NCI-H1694 (cell line): ENCODE measurements around the gene ADARB2.

ENCODE experiments used
- DNase-seq: peaks from one replicate; lab custom pipeline; 2025; lab: John Stamatoyannopoulos, UW

Gene ADARB2

DNA sequence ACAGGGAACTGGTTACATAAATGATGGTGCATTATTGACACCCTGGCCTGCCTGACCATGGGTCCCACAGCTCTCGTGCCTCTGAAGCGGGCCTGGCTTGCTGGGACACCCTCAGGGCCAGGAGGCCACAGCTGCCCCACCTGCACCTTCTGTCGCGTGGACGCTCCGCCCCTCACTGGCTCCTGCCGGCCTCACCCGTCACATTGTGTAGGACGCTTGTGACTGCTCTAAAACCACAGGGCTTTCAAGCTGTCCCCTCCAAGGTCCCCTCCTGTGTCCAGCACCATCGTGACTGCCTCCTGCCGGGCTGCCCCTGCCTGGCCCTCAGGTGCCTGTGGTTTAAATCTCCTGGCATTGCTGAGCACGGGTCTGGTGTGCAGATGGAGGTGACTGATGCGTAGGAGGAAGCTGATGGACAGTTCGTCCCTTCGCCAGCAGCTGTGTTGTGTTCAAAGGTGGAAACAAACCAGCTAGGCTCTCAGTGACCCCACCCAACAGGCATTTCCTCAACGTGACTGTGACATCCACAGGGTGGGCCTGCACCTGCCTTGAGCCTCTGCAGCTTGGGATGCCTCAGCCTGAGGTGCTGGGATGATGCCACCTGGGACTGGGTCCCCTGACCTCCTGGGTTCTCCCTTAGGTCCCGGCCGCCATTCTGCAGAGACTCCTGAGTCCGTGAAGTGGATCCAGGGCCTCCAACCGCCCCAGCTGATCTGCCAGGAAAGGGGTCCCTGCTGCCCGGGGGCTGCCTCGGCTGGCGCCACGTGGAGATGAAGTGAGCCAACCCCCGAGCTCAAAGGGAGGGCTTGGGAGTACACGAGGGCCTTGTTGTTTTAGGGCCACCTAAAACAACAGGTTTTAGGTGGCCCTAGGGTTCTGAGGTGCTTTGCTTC is 532.6 kb downstream of the ADARB2 start:
- DNase-seq, result no peak

DNA sequence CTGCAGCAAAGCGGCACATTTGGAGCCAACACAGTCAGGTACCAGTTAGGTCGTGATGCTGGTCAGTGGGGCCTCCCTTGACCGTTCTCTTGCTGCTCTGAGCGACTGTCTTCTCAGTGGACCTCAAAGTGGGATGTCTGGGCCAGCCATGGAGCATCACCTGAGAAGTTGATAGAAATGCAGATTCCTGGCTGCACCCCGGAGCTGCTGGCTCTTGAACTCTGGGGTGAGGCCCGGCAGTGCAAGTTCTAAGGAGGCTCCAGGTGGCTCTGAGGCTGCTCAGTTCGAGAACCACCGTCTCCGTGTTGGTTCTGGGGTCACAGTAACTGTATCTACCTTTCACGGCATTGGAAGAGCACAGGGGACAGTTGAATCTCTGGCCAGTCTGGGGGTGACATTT is 533.6 kb downstream of the ADARB2 start:
- DNase-seq, result no peak

DNA sequence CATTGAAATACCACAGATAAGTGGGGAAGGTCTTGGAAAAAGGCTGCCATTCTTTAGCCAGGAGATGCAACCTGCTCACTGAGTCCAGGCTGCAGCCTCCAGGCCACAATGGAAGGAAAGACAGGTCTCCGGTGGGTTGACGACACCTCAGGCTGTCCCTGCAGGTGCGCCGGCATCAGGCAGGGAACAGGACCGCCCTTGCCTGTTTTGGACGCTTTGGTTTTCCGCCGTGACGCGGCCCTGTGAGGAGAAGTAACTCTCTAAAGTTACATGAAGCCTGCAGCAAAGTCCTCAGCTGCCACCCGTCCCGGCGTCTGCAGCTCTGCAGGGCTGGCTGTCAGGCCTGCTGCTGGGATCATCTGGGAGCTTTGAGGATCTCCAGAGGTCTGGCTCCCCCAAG is 534.1 kb downstream of the ADARB2 start:
- no peak for DNase-seq

- DNase-seq, result no peak
Observed at GRCh38 chr10:1202343-1202742, 535.0 kb downstream of the ADARB2 start.

DNA sequence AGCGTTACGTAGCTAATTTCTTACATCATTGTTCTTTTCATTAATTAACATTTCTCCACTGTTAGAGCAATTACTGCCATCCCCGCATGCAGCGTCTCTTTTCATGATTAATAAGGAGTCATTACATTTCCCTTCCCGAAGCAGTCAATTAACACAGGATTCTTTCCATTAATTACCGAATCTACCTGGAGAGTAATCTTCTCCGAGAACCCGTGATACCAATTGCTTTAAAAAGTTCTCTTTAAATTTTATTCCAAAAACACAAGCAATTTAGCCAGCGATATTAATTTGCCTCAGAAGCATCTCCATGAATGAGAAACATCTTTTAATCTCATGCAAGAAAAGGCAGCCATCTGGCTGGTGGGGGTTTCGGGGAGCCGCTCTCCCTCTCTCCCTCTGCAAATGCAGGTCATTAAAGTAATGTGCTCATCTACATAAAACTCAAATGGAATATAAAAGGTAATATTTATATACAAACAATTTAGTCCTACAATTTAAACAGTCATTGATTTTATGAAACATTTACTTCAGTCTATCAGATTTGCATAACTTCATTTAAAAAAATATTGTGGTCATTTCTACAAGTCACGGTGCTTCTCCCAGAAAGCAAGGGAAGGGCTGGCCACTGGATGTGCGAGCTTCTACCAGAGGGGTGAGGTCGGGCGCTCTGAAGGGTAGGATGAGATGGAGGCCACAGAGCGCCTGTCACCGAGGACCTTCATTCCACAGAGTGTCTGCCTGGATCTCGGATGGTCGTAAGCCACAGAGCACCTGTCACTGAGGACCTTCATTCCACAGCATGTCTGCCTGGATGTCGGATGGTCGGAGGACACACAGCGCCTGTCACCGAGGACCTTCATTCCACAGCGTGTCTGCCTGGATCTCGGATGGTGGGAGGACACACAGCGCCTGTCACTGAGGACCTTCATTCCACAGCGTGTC is 536.2 kb downstream of the ADARB2 start:
- DNase-seq, result no peak

- no peak for DNase-seq
Observed at GRCh38 chr10:1199897-1200721, 537.2 kb downstream of the ADARB2 start.

DNA sequence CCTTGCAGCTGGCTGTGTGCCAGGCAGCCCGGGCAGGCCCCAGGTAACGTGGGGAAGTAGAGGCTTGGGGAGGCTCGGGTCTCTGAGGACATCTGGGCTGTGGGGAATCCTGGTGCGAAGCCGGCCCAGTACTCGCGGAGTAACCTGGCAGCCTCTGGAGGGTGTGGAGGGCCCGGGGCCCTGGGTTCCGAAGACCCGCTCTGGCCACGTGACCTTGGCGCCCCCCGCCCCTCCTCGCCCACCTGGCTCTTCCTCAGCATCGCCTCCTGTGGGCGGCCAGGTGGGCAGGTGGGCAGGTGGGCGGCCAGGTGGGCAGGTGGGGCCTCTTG is 538.0 kb downstream of the ADARB2 start:
- DNase-seq, result no peak

DNA sequence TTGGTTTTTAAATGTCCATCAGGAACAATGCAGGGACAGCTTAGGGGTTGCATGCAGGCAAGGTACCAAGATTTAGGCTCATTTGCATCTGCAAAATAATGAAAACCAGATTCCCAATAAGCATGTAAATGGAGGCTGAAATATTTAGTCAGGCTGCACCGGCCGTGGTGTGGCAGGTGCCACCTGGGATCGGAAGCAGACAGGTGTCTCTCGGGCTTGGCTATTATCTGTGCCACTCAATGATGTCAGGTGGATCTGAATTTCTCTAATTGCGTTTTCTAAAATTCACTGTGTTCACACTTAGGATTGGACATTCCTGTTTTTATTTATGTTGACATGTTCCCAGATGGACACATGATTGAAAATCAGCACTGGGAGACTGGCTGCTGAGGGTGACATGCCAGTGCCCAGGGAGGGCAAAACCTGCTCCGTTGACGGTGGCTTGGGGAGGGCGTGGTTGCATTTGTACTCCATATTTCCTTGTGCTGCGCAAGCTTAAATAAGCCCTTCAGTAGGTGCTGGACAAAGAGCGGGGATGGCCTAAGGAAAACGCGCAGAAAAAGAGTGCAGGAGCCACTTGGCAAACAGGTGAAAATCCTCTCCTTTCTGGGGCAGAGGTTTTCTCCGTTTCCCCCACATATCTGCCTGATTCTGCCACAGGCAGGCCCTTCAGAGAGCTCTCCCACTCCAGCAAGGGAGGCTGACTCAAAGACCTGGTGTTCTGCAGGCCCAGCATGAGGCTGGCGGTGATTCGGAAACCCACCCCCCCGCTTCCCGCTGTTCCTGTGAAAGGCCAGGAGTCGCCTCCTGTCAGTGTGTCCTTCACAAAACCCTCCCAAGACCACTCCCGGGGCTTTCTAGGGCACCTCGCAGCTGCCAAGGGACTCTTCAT is 538.6 kb downstream of the ADARB2 start:
- no peak for DNase-seq

GRCh38 chr10:1197384-1197783 is 539.9 kb downstream of the ADARB2 start:
- DNase-seq, result no peak

DNA sequence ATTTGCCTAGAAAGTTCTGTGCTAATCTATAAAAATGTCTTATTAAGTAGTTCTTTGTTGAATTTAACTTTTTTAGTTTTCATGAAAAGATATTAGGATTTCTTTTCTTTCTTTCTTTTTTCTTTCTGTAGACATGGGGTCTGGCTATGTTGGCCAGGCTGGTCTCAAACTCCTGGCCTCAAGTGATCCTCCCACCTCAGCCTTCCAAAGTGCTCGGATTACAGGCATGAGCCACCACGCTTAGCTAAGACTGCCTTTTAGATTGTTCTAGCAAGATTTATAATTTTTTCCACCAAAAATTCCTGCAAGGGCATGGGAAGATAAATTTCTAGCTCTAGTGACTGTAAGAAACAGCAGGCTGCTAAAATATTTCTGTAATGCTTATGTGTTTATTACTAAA is 540.7 kb downstream of the ADARB2 start:
- DNase-seq, result no peak

DNA sequence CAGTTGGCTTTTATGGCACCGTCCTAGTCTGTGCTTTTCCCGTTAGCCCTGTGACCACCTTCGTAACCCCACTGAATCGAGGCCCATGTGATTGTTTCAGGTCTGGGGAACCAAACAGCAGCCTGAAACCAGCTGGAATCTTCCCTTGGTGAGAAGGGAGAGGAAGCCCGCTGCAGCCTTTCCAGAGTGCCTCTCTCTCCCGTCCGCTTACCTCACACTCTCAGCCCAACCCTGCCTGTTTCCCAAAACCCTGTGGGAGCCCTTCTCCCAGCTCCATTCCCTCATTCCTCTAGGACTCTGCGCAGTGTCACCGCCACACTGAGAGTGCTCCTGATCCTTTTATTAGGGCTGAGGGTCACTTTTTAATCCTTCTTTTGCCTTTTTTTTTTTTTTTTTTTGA is 541.5 kb downstream of the ADARB2 start:
- DNase-seq, result no peak

- no peak for DNase-seq
Observed at GRCh38 chr10:1194161-1194560, 543.2 kb downstream of the ADARB2 start.

DNA sequence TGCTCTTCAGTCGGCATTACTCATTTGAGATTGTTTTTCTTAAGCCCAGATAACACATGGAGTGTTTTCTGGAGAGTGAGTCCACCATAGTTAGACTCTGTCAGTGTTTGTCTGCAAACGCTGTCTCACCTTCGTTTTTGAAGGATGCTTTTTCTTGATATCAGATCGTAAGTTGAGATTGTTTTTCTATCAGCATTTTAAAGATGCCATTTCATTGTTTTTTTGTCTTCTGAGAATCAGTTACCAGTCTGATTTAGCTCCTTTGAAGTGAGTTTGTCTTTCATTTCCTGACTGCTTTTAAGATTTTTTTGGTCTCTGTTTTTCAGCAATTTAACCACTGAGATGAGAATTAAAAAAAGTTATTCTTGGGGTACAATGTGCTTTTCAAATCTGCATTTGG is 543.8 kb downstream of the ADARB2 start:
- no peak for DNase-seq

- no peak for DNase-seq
Observed at GRCh38 chr10:1191752-1192151, 545.6 kb downstream of the ADARB2 start.

DNA sequence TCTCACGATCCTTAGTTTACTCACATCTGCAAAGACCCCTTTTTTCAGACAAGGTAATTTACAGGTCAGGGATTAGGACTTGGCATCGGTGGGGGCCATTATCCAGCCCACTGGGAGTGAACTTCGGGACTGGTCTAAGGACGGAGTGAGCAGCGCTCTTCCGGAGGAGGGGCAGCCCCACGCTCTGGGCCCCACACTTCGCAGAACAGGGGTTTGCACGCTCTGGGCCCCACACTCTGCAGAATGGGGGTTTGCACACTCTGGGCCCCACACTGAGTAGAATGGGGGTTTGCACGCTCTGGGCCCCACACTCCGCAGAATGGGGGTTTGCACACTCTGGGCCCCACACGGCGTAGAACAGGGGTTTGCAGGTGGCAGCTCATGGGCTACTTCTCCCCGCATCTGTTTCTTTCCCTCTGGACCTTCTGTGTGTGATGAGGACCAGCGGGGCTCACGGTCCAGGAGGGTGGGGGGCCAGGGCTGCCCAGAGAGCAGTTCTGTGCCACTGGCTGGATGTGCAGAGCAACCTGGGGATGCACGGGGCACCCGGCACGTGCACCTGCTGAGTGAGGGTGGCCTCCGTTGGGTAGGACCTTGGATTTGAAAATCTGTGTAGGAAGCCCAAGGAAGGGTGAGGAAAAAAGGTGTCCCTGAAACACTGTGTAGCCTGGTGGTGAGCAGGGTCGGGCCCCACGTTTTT is 546.4 kb downstream of the ADARB2 start:
- DNase-seq, result no peak

GRCh38 chr10:1190052-1190395 is 547.3 kb downstream of the ADARB2 start:
- DNase-seq, result no peak

DNA sequence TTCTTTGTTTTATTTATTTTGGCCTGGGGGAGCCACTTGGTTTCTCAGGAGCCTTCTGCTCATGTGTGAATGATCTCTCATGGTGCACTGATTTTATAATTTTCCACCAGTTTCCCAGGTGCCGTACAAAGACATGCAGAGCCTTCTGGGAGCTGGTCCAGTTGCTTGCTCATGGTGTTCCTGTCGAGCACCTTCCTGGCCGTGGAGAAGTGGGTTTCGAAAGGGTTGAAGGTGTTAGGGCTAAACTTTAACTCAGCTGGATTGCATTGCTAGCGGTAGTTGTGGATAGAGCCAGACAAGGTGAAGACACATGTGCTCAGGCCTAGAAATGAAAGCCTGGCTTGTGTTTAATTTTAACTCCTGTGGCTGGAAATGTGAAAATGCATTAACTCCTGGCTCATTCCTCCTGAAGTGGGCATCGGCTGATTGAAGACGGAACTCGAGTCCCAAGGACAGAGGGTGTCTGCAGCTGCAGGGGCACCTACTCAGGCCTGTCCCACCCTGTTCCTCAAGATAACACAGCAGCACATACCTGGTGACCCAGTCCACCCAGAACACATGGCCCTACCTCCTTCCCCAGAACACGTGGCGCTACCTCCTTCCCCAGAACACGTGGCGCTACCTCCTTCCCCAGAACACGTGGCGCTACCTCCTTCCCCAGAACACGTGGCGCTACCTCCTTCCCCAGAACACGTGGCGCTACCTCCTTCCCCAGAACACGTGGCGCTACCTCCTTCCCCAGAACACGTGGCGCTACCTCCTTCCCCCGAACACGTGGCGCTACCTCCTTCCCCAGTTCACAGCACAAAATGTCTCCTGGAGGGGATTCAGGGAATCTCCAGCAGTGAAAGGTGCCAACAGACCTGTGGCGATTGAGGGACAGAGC is 547.9 kb downstream of the ADARB2 start:
- DNase-seq, result no peak

DNA sequence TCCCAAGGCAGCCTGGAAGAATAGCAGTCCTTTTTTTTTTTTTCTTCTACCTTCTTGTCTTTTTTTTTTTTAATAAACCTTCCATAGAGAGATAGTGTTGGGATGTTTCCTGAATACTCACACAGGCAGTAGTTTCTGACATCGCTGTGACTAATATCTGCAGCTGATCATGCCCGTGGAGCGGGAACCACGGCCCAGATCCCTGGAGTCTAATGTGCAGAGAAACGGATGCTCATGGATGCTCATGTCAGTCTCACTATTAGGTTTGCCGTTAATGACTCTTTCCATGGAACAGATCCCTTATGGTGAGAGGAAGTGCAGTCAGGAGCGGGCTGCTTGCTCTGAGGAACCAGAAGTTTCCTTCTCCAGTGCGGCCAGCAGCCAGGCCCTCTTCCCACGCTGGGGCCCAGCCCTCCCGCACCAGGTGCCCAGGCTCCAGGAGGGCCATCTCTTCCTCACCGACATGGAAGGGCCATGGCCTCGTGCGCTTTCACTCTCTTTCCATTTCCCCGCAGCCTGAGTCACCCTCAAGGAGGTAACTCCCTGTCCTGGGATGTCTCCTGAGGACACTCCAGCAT is 548.7 kb downstream of the ADARB2 start:
- no peak for DNase-seq

GRCh38 chr10:1187855-1188557 is 549.3 kb downstream of the ADARB2 start:
- DNase-seq, result no peak
